HPDE6-E6E7 (cell line): ENCODE measurements around the gene STEAP4.

ENCODE experiments used
- DNase-seq: peaks from one replicate; pipeline ENCODE4 v3.0.0; 2011; ENCODE audit warnings: missing footprints; ENCODE audit errors: extremely low spot score

Gene STEAP4

DNA sequence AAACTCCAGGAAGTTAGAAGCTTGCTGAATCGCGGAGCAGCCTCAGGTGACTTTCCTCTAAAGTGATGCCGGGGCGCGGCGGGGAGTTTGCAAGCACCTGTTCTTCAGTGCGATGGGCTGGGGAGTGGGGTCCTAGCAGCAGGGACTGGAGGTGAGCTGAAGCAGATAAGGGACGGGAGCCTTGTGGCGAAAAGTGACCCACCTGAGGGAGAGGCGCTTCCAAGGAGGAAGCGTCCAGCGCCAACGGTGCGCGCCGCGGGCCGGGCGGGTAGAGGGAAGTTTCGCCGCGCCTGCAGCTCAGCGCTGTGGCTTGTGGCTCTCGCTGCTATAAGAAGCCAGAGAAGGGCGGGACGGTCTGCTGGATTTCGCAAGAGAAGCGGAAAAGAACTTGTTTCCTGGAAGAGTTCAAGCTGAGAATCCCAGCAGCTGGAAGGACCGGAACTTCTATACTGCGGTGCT lies at the start of gene STEAP4:
STEAP4 (minus strand) TSS at position 305 of the 459 bp plus-strand sequence. CDS start 22,625 bp downstream, outside the sequence.
- peak; percentile 48 for DNase-seq

DNA sequence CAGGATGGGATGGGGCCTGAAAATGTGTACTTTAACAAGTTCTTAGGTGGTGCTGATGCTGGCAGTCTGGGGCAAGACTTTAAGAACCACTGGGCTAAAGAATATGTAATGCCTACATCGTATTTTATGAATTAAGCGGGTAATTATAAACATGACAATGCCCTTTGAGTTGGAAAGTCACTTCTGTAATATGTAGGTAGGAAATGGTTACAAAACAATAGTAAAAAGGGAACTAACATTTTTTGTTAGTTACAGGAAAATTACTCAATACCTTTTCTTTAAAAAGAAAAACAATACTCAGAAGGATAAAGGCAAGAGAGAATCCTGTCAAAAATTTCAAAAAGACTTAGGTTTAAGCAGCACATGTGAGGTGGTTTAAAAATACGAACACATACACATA lies 48.3 kb upstream of the STEAP4 start:
- no peak for DNase-seq

DNA sequence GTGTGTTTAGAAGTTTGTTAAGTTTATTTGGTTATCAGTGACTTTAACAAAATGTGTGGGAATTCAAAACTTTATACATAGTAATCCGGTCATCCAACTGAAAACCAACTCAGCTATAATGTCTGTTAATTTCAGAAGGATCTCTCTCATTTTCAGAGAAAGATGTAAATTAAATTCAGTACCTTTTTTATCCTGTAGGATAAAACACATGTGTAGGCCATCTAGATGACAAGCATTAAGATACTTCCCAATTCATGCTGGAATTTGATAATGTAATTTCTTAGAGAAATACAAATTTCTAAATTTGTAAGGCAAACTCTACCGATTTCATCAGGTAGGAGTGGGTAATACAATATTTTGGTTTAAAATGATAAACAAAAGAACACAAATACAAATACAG lies 43.4 kb upstream of the STEAP4 start:
- no peak for DNase-seq

DNA sequence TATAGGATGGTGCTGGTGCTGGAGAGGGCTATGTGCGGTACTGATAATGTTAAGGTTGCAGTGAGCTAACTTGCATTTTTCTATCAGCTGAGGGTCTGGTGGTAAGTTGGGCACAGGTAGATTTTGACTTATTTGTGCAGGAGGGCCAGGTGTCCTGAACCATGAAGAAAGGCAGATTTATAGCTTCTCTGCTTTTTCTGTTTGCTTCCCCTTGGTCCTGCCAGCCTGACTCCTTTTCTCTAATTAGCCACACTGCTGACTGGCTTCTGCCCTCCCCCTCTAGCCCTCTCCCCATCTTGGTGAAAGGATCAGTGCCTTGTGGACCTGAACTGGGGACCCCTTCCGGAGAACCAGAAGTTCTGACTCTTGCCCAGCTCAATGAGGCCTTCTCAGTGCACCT lies 40.8 kb upstream of the STEAP4 start:
- DNase-seq, result no peak

DNA sequence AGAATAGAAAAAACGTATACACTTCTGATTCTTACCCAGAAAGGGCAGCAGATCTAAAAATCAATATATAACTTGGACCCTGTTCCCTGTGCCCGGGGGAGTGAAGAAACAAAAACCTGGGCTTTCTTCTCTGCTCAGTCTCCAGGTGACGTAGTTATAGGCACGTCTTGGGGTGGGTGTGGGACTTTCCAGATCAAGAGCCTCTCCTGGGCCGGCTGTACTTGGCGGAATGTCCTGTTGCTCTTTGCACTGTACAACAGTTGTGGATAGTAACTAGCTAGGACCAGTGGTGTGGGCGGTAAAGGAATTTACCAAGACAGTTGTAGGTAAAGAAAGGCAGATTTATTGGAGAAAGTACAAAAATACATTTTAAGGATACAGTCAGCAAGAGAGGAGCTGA lies 40.4 kb upstream of the STEAP4 start:
- no peak for DNase-seq

DNA sequence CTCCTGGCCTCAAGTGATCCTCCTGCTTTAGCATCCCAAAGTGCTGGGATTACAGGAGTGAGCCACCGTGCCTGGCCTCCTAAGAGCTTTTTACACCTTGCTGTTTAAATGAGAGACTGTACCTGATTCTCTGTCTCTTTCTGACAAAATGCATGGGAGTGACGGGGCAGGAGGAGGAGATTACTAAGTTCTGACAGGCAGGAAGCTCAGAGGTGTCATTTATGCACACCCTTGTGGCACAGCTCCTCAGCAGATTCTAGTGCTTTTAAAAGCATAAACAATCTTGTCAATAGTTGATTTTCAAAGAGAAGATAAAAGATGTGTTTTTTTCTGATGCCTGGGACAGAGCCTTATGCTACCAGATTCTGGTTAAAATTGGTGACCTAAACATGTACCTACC lies 39.7 kb upstream of the STEAP4 start:
- DNase-seq, result no peak

DNA sequence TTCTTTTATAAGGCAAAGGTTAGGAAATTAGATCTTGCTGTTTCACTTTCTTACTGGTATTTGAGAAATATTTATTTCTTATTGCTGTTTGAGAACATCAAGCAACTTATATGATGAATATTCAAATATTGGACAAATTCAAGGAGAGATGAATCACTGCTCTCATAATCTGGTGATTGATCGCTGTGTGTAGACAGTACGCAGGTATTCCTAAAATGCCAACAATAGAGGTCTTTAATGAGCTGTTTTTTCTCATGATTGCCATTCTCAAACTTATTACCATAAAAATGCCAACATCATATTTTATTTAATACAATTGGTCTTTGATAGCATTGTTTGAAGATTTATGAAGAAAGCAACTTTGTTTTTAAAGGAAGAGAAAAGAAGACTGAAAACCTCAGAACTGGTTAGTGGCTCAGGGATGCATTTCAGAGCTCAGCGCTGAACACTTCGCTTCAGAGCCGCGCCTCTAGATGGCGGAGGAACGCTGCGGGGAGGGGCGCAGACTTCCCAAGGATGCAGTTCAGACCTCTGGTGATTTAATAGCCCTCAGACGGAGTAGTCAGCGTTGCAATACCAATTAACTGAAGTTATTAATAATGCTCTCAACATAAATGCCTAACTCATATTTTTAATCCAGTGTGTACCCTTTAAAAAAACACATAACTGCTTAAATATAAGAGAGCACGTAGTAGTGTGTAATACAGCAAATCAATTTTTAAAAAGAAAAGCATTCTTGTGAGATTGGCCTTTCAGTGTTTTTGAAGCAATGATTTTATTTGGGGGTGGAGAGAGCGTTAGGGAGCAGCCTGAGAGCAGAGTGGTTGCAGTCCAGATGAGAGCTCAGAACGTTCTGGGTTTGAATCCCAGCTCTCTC lies 38.5 kb upstream of the STEAP4 start:
- peak; percentile 4 for DNase-seq

DNA sequence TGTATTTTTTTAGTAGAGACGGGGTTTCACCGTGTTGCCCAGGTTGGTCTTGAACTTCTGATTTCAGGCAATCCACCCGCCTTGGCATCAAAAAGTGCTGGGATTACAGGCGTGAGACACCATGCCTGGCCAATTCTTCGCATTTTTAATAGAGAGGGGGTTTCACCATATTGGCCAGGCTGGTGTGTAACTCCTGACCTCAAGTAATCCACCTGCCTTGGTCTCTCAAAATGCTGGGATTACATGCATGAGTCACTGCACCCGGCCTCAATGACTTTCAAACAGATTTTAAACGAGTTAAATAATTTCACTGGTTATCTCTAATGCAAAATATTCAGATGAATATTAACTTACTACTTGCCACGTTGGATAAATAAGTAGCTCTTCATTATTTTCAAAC lies 37.6 kb upstream of the STEAP4 start:
- DNase-seq, result no peak

DNA sequence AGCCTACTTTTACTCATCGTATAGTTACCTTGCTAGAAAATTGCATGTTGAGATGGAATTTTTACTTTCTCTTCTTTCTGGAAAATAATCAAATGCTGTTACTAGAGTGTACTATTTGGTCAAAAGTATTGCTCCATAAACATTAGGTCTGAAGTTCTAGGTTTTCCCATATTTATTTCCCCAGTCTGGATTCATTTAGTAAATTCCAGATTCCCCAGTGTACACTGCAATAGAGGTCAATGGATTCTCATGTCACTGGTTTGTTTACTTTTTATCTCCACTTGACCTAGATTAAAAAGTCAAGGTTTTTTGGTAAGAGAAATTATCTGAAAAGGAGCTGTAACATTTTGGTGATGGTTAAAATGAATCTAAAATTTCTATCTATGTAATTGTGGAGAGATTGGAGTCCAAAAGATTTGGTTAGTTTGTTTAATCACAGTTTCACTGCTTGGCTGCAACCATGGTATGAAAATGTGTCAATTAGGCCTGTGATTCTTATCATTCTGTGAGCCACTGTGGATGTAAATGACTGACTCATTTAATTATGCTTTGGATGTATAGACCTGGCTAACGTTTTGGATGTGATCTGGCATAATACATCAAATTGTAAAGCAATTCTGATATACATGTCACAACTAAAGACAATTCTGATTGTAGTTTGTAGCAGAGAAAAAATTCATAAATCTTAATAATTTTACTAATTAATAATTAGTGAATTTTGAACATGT lies 32.7 kb upstream of the STEAP4 start:
- DNase-seq, result no peak

DNA sequence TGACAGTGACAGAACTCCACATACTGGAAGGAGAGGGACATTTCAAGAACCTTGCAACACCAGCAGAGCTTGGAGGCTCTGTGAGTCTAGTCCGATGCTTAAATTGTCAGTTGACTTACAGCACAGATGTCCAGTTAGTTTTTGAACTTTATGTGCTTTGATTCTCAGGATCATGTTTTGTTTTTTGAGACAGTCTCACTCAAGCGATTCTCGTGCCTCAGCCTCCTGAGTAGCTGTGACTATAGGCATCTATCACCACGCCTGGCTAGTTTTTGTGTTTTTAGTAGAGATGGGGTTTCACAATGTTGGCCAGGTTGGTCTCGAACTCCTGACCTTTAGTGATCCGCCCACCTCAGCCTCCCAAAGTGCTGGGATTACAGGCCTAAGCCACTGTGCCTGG lies 31.8 kb upstream of the STEAP4 start:
- no peak for DNase-seq

DNA sequence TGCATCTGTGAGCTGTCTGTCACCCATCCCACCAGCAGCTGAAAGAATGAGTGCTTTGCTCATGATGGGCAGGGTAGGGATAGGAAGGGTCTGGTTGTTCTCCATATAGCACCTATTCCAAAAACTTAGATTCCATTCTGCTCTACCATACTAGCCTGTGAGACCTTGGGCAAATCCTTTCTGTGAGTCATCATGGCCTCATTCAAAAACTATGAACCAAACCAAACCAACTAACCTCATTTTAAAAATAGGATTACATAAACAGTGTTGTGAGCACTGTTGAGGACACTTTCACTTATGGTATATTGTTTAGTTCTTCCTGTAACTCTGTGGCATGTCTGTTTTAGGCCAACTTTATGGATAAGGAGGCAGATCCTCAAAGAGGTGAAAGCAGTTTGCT lies 30.9 kb upstream of the STEAP4 start:
- DNase-seq, result peak; percentile 13

DNA sequence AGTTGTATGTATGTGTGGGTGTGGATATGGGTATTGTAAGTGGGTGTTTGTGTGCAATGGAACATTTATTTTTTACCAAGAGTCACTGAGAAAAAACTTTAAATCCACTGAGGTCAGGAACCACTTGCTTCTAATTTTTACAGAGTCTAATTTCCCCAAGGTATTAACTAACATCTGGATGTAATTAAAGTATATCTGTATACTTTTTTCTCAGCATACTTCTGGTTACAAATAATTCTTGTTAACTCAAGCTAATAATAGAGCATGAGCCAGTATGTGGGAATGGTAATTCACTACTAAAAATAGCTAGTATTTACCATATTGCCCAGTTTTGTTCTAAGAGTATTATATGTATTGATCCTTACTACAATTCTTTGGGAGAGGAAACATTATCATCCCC lies 24.6 kb upstream of the STEAP4 start:
- no peak for DNase-seq

DNA sequence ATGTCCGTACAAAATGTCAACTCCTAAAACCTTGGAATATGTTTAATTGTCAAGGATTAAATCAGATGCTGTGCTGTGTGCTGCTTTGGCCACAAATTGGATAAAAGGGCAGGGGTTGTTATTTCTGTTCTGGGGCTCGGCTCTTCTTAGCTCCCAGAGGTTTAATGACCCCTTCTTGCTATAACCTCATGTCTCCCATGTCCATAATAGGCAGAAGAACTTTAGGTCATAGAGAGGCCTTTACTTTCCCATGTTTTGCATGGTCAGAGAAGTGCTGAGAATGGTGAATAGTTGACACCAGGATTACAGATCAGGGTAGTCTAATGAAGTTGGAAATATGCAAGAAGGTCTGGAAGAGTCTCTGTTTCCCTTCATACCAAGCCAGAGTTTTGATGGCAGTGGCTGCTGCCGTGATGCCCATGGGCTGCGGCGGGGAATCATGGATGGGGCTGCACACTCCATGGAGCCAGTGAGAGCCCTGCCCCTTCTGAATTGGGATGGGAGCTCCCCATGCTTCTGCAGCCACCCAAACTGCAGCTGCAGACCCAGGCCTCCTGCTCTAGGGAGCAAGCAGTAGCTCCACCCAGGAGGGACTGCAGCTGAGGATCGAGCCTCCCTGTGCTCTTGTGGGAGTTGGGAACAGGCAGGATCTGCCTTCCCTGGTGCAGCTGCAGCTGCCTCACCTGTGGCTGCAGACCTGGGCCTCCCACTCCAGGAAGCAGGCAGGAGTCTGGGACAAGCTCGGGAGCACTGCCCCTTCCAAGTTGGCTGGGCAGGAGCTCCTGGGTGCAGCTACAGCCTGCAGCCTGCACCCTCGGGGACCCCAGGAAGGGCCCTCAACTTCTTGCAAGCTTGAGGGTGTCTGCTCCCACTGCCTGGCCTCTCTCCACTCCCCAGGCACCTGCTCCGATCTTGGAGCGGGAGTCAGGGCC lies 23.1 kb upstream of the STEAP4 start:
- DNase-seq, result no peak

DNA sequence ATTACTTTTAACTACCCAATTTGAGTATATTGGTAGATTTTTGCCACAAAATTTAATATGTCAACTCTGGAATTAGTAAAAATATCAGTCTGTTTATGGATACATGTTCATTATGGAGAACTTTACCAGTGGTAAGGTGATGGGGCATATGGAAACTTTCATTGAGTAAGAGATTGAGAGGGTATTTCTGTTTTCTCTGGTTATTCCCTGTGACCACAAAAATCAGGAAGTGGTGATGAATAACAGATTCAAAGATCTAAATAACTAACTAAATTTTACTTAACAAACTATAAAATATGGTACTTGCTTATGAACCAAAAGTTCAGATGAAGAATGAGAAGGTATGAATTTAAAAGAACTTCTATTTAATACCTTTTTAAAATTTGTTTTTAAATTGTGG lies 22.1 kb upstream of the STEAP4 start:
- DNase-seq, result no peak

DNA sequence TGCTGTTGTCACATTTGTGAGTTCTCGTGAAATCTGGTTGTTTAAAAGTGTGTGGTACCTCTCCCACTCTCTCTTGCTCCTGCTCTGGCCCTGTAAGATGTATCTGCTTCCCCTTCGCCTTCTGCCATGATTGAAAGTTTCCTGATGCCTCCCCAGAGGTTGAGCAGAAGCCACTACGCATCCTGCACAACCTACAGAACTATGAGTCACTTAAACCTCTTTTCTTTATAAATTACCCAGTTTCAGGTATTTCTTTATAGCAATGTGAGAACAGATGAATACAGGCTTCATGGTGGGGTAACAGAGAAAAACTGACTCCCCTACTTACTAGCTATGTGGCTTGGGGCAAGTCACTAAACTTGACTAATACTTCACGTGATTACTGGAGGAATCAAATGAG lies 18.0 kb upstream of the STEAP4 start:
- DNase-seq, result no peak

DNA sequence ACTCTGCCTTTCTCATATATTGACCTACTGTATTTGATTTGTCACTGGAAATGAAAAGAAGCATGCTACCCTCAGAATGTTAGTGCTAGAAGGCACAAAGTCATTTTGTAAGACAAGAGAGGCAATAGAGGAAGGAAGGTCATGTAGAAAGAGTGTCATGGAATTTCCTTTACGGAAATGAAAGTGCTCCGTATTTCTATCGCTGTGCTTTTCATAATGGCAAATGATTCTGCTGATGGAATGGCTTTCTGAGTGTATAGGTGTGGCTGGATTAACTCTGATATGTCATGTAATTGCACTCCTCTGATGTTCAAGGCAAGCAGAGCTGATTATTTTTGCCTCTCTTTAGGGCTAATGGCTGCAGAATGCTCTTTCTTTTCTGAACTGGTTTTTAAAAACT lies 15.5 kb upstream of the STEAP4 start:
- DNase-seq, result no peak

DNA sequence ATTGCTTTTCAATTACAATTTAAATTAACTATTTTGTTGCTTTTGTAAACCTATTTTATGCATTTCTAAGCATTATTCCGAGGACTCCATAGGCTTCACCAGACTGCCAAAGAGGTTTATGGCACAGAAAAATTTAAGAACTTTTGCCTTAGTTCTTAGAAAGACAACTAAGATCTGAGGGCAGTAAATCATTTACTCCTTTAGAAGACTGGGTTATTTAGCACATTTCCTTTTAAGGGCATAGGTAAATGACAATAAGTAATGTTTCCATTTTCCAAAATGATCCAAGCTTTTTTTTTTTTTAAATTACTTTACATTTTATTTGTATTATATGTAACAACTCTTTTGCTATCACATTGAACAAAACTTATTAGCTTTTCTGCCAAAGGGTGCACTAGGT lies 15.0 kb upstream of the STEAP4 start:
- DNase-seq, result no peak

DNA sequence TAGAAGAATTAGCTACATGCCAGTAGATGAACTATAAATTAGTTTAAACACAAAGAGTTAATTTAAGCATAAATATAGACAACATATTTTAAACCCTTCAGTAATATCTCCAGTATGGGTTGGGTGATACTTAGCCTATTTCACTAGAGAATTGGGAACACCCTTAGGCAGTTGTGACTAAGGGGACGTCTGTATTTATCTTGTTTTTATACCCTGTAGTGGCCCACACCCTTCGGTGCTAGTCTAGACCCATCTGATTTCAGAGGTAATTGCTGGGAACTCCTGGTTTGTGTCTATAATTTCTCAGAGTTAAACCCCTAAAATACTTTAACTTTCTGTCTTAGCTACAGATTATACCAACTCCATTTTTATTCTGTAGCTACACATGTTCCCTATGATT lies 11.5 kb upstream of the STEAP4 start:
- no peak for DNase-seq

DNA sequence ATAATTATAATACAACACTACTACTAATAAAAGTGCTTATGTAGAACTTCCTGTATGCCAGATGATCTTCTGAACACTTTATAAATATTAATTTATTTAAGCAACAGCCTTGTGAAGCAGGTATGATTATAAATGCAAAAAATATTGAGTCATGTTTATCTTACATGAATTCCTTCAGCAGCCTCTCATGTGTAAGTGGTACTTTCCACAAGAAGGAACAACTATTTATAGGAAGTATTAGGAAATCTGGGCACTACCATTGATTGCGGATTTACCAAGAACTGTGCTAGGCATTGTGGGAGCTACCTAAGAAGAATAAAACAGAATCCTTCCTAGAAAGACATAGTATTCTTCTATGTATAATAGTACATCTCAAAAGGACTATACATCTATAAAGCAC lies 10.7 kb upstream of the STEAP4 start:
- DNase-seq, result no peak

DNA sequence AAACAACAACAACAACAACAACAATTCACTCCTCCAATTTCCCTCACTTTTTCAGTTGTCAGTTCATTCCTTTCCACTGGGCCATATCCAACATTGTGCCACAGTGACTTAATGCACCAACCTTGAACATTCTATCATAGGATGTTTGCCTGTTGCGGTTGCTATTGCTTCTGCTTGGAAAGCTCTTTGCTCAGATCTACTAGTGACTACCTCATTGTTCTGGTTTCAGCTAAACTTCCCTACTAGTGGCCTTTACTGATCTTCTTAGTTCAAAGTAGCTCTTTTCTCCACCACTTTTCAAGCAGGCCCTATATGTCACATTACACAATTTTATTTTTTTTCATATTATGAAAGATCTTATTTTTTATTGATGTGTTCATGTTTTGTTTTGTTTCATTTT lies 9.8 kb upstream of the STEAP4 start:
- DNase-seq, result no peak

DNA sequence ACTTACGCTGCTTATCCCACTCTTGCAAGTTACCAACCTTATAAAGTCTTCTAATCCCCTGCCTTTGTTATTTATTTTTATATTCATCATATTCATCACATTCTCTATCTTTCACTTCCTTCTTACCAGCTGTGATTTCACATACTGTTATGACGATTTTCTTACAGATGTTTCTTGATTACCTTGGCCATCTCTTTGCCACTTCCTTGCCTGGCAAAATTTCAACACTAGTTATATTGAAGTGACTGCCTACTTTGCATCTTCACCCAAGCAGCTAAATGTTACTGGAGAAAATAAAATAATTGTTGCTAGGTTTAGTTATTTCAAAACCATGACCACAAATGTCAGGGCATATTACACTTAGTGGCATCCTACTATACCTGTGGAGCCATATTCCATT lies 8.8 kb upstream of the STEAP4 start:
- DNase-seq, result no peak

DNA sequence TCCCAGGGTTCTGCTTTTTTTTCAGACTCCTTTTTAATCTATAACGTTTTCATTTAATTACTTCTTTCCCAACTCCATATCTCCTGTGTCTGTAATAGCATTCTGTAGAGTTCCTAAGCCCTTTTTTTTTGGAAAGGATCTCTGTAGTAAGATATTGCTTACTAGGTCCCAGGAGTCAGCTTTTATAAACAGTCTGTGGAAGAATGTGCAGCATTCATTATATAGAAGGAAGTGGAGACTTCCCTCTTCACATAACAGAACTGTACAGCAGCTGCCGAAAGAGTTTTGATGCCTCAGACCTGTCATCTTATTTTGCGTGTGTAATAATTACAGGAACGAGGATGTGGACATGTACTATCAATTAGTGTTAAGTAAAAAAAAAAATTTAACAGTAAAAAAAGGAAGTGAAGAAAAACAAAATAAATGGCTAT lies 7.4 kb upstream of the STEAP4 start:
- no peak for DNase-seq
